ENCODE results near the gene TMEM97.

The TMEM97 gene

DNA sequence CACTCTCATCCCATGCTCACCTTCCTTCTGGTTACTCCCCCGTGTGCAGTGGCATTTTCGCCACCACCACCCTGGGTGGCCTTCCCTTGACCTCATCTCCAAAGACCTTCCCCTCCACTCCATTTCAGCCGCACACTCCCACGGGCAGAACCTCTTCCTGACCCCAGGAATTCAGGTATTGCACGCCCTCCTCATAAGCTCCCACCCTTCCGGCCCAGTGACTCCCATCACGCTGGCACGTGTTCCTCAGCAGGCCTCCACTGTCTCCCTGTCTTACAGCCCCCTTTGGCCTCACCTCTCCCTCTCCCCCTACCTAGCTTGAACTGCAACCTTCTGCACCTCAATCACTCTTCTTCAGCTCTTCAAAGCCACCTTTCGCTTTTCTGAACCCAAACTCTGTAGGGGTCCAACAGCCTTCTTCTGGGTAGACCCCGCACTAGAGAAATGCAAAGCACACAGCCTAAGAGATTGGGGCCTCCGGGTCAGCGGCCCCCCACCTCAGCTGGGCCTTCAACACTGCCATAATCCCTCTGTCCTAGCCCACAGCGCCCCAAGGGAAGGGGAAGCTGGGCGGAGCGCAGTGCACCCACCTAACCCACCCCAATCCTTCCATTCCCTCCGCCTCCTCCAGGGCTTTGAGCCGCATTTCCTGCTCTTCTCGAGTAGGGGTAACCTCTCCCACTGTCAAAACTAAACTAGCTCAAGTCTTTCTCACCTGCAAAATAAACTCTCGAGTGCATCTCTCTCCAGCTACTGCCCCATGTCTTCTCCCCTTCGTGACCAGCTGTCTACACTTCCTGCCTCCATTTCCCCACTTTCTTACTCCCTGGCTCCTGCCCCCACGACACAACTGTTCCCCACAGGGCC, 1.7 kb upstream of the TMEM97 start:
- DNase-seq: no peak

DNA sequence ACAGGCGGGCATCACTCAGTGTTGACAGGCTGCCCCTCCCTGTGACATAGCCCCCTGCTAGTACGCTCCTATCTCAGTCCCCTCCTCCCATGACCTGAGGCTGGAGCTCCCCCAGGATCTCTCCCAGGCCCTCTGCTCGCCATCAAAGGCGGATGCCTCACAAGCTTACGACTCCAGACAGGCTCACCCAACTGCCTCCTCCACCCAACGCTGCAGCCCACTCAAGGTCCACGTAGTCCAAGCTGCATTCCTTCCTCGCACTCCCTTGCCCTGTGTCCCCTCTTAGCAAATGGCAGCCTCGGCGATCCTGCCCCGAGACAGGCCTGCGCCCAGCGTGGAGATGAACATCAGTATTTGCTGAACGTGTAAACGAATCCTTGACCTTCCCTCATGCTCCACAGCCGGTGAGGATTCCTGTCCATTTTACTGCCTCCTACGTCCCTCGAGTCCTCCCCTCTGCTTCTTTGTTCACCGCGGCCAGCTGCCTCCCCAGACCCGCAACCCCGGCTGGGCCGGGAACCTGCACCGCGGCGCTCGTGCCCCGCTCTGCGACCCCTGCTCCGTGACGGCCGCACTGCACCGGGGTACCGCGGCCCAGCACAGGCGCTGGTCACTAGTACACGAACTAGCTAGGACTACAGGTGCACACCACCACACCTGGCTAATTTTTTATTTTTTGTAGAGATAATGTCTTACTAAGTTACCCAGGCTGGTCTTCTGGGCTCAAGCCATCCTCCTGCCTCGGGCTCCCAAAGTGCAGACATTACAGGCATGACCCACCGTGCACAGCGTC, 838 bp upstream of the TMEM97 start:
- DNase-seq: no peak

DNA sequence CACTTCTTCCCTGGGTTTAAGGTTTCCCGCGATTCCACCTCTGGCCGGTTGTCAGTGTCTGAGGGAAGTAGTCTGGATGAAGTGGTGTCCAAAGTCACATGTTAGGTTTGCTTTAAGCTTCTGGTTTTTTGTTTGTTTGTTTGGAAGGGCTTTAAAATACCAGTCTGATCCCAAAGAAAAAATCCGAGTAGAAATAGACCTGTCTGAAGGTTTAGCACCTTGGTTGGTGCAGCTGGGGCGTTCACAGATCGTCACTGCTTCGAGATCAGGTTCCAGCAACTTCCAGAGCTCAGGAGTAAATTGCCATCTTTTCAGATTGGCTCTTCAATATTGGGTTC, 567 bp downstream of the TMEM97 start:
- no peak for DNase-seq

DNA sequence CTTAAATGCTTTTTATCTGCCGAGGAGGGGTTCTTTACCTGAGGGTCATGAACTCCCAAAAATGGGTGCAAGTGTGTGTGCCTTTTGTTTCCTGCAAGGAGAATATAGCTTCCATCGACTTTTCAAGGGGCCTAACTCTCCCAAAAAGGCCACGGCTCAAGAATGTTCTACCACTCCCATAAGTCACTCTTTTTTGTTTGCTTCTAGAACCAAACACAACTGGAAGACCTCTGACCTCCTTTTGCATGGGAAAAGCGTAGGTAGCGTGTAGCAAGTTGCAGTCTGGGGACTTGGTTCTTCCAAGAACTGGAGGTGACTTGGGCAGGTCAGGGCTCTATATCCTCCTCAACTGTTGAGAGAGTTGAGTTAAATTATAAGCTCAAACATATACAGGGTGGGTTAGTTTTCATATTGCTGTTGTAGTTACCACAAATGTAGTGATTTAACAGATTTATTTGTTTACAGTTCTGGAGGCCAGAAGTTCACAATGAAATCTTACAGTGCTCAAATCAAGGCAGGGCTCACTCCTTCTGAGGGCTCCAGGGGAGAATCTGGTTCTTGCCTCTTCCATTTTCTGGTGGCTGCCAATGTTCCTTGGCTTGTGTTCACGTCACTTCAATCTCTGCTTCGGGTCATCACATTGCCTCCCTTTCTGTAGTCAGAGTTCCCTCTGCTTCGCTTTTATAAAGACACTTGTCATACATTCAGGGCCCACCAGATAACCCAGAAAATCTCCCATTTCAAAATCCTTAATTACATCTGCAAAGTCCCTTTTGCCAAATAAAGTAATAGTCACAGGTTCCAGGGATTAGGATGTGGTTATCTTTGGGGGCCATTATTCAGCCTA, 1.4 kb downstream of the TMEM97 start:
- DNase-seq: no peak

DNA sequence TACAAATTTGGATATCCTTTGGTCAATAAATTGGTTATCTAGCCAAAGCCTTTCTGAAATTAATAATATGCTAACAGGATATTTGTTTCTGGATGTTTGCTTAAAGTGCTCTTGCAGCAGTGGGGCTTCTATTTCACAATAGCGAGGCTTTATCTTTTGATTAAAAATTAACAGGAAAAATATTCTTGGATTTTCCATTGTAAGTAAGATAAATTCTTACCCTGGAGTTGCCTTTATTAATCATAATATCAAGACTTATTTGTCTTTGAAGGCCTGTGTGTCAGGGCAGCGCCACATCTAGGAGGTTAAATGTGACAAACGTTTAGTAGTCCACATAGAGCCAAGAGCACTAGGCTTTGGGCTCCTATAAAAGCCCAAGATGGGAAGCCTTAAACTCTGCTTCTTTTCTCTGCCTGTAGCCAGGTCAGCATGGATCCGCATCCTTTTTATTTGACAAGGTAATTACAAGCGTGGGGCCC, 5.3 kb downstream of the TMEM97 start:
- DNase-seq: no peak

DNA sequence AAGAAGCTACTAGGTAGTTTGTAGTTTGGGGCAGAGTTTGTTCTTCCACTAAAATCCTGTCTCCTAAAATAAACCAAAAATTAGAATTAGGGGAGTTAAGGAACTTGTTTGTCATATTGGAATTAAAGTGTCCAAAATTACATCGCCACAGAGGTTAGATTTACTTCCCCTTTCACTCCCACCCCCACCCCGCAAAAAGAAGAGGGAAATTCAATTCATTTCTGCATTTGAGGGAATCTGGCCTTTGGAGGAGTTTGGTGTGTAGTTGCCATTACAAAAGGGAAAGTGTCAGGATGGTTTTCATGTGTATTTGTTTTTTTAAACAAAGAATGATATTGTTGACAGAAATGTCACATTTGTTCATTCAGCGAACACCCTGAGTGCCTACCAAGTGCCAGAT, 5.8 kb downstream of the TMEM97 start:
- no peak for DNase-seq

DNA sequence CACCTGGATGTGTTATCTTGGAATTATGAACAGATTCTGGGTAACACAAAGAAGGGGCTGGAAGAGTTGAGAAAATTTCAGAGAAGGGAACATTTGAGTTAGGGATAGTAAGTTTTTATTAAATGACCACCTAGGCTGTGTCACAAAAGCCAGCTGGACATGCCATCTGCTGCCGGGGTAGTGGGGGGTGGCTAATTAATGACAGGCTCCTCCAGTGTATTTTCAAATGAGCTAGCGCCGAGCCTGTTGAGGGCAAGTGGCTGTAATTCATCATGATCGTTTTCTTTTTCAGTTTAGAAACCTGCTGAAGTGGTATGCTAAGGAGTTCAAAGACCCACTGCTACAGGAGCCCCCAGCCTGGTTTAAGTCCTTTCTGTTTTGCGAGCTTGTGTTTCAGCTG, 6.2 kb downstream of the TMEM97 start:
- DNase-seq: no peak

DNA sequence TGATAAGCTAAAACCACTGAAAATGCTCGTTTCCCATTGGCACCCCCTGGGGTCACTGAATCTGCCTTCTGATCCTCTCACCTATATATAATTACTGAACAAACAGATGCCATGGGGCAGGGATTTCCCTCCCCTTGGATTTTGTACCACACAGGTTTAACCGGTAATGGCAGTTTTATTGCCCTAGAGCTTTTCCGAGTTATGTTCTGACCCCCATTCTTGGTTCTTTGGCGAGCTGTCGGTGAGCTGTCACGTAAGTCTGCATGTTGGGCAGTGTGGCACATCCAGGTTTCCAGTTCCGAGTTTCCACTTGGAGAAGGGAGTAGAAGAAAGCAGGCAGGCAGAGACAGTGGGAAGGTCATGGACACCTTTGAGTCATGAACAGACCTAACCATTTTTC, 7.1 kb downstream of the TMEM97 start:
- DNase-seq: no peak

DNA sequence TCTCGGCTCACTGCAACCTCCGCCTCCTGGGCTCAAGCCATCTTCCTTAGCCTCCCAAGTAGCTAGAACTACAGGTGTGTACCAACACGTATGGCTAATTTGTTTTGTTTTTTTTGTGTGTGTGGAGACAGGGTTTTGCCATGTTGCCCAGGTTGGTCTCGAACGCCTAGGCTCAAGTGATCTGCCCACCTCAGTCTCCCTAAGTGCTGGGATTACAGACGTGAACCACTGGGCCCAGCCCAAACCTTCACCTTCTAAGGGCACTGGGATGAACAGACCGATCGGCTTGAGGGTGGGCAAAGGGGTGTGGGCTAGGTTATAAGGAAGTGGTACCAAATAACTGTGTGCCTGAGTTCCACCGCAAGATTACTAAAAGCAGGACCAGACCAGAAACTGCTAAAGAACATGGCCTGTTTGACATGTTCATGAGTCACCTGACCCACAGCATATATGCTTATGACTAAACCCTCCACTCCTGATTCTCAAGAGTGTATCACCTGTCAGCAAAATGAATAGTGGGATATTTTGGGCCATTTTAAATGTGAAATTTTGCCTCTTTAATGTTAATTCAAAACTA, 8.1 kb downstream of the TMEM97 start:
- no peak for DNase-seq

DNA sequence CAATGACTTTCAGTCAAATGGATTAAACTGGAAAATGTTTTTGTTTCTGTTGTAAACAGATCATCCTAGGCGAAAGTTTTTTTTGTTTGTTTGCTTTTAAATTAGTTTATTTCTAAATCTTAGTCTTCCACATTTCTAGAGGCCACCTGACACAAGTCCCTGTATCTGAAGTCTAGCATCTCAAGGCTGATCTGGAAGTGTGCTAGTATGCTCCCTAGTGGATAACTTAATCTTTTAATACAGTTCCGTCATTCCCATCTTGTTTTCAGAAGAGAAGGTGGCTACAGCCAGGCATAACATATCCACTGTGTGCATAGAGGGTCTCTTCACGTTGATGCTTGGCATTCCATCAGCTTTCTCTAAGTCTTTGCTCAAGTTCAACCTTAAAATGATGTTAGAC, 8.7 kb downstream of the TMEM97 start:
- no peak for DNase-seq

DNA sequence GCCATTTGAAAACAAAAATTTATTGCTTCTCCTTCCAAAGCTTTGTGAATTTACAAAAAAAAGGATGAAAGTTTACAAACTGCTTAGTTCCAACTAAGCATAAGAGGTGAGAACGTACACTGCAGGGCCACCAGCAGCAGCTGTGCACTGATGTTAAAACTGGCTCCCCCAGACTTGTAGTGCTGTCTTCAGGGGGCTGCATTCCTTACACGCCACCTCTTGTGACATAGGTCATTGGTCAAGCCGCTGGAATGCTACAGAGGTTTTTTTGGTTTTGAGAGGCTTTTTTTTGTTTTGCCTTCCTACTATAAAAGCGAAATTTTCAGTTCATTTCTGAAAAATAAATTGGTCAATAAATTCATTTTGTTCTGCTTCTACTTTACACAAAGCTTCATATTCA, 9.3 kb downstream of the TMEM97 start:
- DNase-seq: no peak

DNA sequence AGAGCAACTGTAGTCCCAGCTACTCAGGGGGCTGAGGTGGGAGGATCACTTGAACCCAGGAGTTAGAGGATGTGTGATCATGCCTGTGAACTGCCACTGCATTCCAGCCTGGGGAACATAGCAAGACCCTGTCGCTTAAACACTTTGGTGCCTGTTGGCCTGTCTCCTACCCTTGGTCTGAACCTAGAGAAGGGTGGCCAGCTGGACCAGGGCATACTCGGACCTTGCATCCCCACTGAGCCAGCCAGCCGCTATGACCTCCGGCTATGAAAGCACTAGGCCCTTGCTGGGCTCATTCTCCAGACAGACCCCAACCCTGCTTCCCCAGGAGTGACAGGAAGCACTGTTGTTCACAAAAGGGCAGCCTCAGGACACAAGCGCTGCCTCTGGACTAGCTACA, 11.7 kb downstream of the TMEM97 start:
- no peak for DNase-seq

DNA sequence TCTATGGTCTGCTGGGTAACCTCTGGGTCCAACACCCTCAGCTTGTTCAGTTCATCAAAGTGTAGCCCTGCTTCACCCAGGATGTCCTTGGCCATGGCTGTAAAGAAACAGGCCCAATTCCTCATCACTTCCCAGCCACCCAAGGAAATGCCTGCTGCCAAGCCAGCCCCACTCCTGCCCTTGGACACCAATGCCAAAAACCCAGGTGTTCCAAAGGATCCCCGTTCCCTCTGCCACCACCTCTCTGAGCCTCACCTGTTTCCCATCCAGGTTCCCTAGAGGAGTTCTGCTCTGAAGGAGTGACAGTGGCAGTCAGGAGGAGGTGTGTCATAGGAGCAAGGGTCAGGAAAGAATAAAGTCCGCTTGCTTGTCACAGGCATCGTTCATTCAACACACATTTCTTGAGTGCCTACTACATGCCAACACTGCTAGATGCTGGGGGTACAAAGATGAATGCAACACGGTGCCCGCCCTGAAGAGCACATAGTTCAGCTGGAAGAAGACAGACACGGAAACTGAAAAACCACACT, 13.0 kb downstream of the TMEM97 start:
- DNase-seq: no peak

DNA sequence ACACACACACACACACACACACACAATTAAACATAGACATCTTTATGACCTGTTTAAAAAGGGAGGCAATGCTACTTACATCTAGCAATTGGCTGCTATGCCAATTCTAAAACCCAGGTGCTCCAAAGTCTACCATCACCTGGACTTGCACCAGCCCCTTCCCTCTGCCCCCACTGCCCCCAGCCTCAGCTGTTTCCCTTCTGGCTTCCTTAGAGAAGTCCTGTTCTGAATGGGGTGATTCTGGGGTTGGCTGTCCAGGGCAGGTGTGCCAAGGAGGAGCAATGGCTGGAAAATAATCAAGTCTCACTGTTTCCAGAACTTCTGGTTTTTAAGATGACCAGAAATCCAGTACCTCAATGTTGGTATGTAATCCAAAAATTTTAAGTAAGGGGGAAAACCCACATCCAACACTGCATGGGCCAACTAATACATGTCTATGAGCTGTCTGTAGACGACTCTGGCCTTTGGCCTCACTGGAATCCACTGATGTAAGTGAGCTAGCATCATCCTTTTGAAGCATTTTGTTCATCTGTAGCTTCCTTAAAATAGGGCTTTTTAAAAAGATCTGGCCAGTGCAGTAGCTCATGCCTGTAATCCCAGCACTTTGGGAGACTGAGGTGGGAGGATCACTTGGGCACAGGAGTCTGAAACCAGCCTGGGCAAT, 14.2 kb downstream of the TMEM97 start:
- DNase-seq: no peak

DNA sequence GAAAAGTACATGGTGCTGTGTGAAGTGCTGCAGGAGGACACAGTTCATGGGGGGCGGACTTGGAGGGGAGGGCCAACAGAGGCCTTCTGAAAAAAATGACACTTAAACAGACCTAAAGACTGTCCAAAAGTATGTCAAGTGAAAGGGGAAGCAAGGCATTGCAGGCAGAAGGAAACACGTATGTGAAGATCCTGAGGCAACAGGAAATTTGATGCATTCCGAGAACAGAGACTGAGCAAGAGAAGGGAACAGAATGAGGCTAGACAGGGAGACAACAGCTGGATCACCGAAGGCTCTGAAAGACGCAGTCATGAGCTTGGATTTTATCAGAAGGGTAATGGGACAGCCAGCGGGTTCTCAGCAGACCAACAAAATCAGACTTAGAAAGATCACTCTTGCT, 15.2 kb downstream of the TMEM97 start:
- DNase-seq: no peak

DNA sequence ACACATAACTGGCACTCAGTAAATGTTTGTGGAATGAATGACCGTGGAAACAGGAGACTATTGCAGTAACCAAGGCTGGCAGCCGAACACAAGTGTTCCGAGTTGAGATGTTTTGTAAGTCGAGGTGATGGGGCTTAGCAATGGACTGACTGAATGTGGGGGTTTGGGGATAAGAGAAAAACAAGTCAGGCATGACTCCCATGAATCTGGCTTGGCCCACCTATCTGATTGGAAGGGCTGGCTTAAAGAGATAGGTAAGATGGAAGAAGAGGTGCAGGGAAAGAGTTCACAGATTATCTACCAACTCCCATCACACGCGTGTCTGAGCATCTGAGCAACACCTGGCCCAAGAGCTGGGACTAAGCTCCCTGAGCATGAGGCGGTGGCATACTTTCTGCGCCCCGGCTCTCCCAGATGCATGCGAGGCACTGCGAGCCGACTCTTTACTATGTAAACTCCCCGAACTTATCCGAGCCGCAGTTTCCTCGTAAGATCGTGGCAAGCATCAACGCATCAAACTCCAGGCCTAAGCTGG, 15.7 kb downstream of the TMEM97 start:
- DNase-seq: no peak

DNA sequence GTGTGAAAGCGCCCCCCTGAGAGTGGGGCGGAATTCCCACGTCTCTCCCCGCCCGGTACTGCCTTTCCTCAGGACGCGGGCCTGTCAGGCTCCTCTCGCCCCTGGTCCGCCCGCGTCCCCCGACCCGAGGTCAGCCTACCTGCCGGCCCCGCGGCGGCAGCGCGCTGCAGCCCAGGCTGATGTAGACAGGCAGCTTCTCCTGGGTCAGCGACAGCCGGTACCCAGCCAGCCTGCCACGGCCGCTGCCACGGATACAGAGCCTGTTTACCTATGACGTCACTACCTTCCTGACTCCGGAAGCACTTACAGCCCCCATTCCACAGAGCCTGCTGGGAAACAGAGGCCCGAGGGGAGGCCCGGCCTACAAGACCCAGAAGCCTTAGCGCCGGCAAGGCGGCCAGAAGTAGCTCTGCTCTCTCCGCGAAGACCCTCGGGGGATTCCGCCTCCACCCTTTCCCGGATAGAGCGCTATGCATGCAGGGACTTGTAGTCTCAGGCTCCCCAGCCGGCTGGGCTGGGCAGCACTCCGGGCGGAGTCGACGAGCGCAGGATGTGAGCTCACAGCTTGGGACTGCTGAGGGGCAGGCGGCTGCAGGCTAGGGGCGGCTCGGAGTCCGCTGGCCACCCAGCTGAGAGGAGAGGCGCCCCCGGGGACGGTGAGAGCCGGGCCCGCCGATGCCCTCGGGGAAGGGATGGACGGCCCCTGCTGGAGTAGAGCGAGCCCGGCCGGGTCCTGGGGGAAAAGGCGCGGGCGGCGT, 16.4 kb downstream of the TMEM97 start, which contains the start of the genes IFT20 and TNFAIP1:
Gene IFT20, minus strand, starts transcription at position 272 of the 758 bp plus-strand sequence. CDS start 3,487 bp downstream, outside the sequence.
Gene TNFAIP1, plus strand, starts transcription at position 561 of the 758 bp plus-strand sequence. CDS start 3,761 bp downstream, outside the sequence.
- DNase-seq: peak; percentile 99 to 100

DNA sequence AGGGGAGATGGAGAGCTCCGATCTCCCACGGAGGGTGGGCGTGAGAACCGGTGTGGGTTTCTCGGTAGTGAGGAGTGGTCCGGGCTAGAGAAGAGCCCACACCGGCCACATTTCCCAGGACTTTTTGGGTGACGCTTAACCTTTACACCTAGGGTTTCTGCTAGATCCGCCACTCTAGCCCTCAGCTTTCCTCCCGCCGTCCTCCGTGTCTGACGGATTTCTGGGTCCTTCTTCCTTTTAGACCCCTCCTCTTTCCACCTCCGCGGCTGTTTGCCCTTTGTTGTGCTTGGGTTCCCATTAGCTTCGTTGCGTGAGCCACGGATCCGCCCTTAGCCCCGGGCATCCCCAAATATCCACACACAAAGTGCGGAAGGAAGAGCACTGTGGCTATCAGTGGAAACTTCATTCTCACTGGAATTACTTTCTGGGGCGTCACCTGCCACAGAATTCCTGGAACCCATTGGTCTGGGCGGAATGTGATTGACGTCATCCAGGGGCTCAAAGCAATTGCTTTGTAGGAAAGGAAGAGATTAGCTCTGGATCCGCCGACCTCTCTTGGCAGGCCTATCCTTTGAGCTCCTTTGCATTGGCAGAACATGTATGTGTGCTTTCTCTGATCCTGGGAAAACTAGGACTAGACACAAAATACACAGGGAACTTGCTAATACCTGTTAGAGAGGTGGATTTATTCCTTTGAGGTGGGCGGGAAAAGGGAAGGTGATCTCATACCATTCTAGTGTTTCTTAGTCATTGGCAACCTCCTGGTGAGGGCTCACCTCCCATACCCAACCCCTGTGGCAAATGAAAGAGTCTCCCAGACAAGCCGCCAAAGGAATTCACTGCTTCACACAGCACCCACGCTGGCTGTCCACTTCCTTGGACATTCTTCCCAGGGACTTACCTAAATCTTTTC, 17.2 kb downstream of the TMEM97 start:
- DNase-seq: peak in 1 of 2 donors; percentile 29

DNA sequence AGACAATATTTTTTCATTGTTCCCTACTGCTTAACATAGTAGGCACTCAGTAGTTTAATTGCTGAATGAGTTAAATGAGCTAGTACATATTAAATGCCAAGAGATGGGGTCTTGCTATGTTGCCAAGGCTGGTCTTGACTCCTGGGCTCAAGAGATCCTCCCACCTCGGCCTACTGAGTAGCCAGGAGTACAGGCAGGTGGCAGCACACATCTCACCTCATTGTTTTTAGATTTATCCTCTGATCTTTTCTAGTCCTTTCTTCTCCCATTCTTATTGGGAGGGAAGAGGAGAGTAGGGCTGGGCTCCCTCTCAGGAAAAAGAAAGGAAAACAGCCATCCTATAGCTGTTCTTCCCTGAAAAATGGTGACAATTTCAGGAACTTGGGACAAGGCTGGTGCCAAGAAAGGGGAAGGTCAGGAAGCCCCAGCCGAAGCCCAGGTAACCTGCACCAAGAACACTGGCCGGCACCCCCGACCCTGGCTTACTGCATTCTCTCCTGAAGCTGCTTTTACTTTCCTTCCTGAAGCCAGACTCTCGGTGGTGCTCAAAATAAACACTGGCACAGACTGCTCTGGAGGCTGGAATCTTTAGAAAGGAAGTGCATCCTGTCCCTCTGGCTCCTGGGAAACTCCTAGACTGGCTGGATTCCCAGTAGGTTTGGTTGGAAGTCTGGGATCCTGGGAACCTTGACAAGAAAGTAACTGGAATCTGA, 19.2 kb downstream of the TMEM97 start:
- no peak for DNase-seq

All from CD4-positive, alpha-beta T cell treated with Interleukin-1 beta for 1 hour (primary cell).